Smooth muscle cell (in vitro differentiated cells): ENCODE measurements around the gene AACS. TPM values are rescaled to one million over a fixed set of nuclear protein-coding genes. Genes with fewer than 3 reads are reported as not detected.

ENCODE experiments used
- DNase-seq: peaks from one replicate; lab custom pipeline; 2025; ENCODE audit not compliant: unreplicated experiment; lab: John Stamatoyannopoulos, UW
- H2AFZ ChIP-seq: fragments of 200-600 bp; sonication (generic); 2 replicates; pipeline ENCODE4 v1.6.0; 2016; ENCODE audit warnings: antibody characterized with exemption, low read depth, mild to moderate bottlenecking
- H3F3A ChIP-seq: fragments of 200-600 bp; sonication (generic); 2 replicates; pipeline ENCODE4 v1.6.0; 2017; ENCODE audit warnings: antibody characterized with exemption, low read depth
- H3K27ac ChIP-seq: fragments of 200-600 bp; sonication (generic); 2 replicates; pipeline ENCODE4 v1.5.1; 2016; ENCODE audit warnings: low read depth, mild to moderate bottlenecking
- H3K27me3 ChIP-seq: fragments of 200-600 bp; sonication (generic); 2 replicates; pipeline ENCODE4 v1.6.1; 2016; ENCODE audit warnings: low read depth, mild to moderate bottlenecking
- H3K36me3 ChIP-seq: fragments of 200-600 bp; sonication (generic); 2 replicates; pipeline ENCODE4 v1.5.1; 2016; ENCODE audit warnings: low read depth
- H3K4me1 ChIP-seq: fragments of 200-600 bp; sonication (generic); 2 replicates; pipeline ENCODE4 v1.5.1; 2016; ENCODE audit warnings: low read depth
- H3K4me2 ChIP-seq: fragments of 200-600 bp; sonication (generic); 2 replicates; pipeline ENCODE4 v1.6.0; 2016; ENCODE audit warnings: mild to moderate bottlenecking
- H3K4me3 ChIP-seq: fragments of 200-600 bp; sonication (generic); 2 replicates; pipeline ENCODE4 v1.5.1; 2016; ENCODE audit warnings: mild to moderate bottlenecking
- H3K79me2 ChIP-seq: fragments of 200-600 bp; sonication (generic); 2 replicates; pipeline ENCODE4 v1.6.0; 2016; ENCODE audit warnings: low read depth, mild to moderate bottlenecking
- H3K9ac ChIP-seq: fragments of 200-600 bp; sonication (generic); 2 replicates; pipeline ENCODE4 v1.6.0; 2016; ENCODE audit warnings: low read depth
- H3K9me3 ChIP-seq: fragments of 200-600 bp; sonication (generic); replicated peaks from 2 replicates; pipeline ENCODE4 v1.5.1; 2016; ENCODE audit warnings: low read depth
- H4K20me1 ChIP-seq: fragments of 200-600 bp; sonication (generic); 2 replicates; pipeline ENCODE4 v1.6.0; 2016; ENCODE audit warnings: low read depth
- CTCF ChIP-seq: fragments of 200-600 bp; sonication (generic); IDR thresholded peaks from 2 replicates; pipeline ENCODE4 v1.5.1; 2017; ENCODE audit warnings: borderline replicate concordance, mild to moderate bottlenecking, antibody characterized with exemption; ENCODE audit not compliant: insufficient read depth, poor library complexity, severe bottlenecking
- WGBS: methylation state at CpG from one replicate; pipeline ENCODE4 v1.1.7; 2016; ENCODE audit warnings: low lambda C conversion rate; 5-methylcytosine and 5-hydroxymethylcytosine counted together
- polyA plus RNA-seq: library from polyadenylated mRNA; unstranded; fragments of >200 nt; fragmentation: Nextera tagmentation; extraction: Ambion mirVana; gene quantifications from 2 replicates; pipeline ENCODE4 v1.2.1, GENCODE V29; 2016
- total RNA-seq: library from RNA; depleted of rRNA; stranded (reverse); fragments of >200 nt; gene quantifications from 2 replicates; pipeline ENCODE4 v1.2.3, GENCODE V29; 2014

The AACS gene
- total and polyA plus RNA-seq, 2 experiments from 2014 or later, result 8.0 to 15.6 TPM

GRCh38 chr12:125068391-125068790 lies 3.2 kb downstream of the AACS start:
- Histone ChIP-seq H4K20me1 (peaks cover 54% of the 10 kb centered on the region), H3K4me2 (no peak overlapping the region), H3F3A (no peaks in the 10 kb centered on the region), H3K27me3 (peaks cover 4% of the 10 kb centered on the region), H3K36me3 (no peaks in the 10 kb centered on the region), H3K79me2 (peaks cover 8% of the 10 kb centered on the region), H3K9ac (no peak overlapping the region), H2AFZ (no peak overlapping the region), H3K4me1 (no peaks in the 10 kb centered on the region), H3K27ac (no peak overlapping the region), H3K4me3 (no peak overlapping the region), H3K9me3 (no peaks in the 10 kb centered on the region)
- 91% methylated on average over 6 of the region's 6 CpGs for WGBS
- no peak for DNase-seq
- no peak for TF ChIP-seq CTCF

GRCh38 chr12:125069616-125070015 lies 4.4 kb downstream of the AACS start:
- H3K4me3 ChIP-seq, result no peak overlapping the region
- H3K36me3 ChIP-seq, result no peaks in the 10 kb centered on the region
- no peak for TF ChIP-seq CTCF
- H3F3A ChIP-seq, result no peaks in the 10 kb centered on the region
- DNase-seq, result no peak
- no peak overlapping the region for H2AFZ ChIP-seq
- no peaks in the 10 kb centered on the region for H3K4me1 ChIP-seq
- H3K79me2 ChIP-seq, result peaks cover 13% of the 10 kb centered on the region
- no peaks in the 10 kb centered on the region for H3K9me3 ChIP-seq
- H3K27me3 ChIP-seq, result no peaks in the 10 kb centered on the region
- peaks cover 62% of the 10 kb centered on the region for H4K20me1 ChIP-seq
- H3K4me2 ChIP-seq, result no peak overlapping the region
- H3K27ac ChIP-seq, result no peak overlapping the region
- no peak overlapping the region for H3K9ac ChIP-seq
- WGBS, result 91% methylated on average over 8 of the region's 8 CpGs

GRCh38 chr12:125070112-125070511 lies 4.9 kb downstream of the AACS start:
- H4K20me1 ChIP-seq, result peaks cover 62% of the 10 kb centered on the region
- TF ChIP-seq CTCF, result no peak
- no peaks in the 10 kb centered on the region for H3K9me3 ChIP-seq
- no peaks in the 10 kb centered on the region for H3K36me3 ChIP-seq
- H3K9ac ChIP-seq, result no peak overlapping the region
- H3K4me2 ChIP-seq, result no peak overlapping the region
- H3K27ac ChIP-seq, result no peak overlapping the region
- H3F3A ChIP-seq, result no peaks in the 10 kb centered on the region
- 89% methylated on average over 6 of the region's 6 CpGs for WGBS
- no peaks in the 10 kb centered on the region for H3K27me3 ChIP-seq
- DNase-seq, result no peak
- no peak overlapping the region for H2AFZ ChIP-seq
- H3K4me1 ChIP-seq, result no peaks in the 10 kb centered on the region
- no peak overlapping the region for H3K4me3 ChIP-seq
- peaks cover 13% of the 10 kb centered on the region for H3K79me2 ChIP-seq

- no peak for DNase-seq
- H3K9ac ChIP-seq, result no peak overlapping the region
- H3K4me2 ChIP-seq, result no peak overlapping the region
- H3F3A ChIP-seq, result no peaks in the 10 kb centered on the region
- peaks cover 12% of the 10 kb centered on the region for H3K79me2 ChIP-seq
- peaks cover 62% of the 10 kb centered on the region for H4K20me1 ChIP-seq
- TF ChIP-seq CTCF, result no peak
- no peaks in the 10 kb centered on the region for H3K36me3 ChIP-seq
- no peaks in the 10 kb centered on the region for H3K27me3 ChIP-seq
- no peak overlapping the region for H2AFZ ChIP-seq
- H3K9me3 ChIP-seq, result no peaks in the 10 kb centered on the region
- WGBS, result 96% methylated on average over 11 of the region's 11 CpGs
- no peak overlapping the region for H3K4me3 ChIP-seq
- no peaks in the 10 kb centered on the region for H3K4me1 ChIP-seq
- H3K27ac ChIP-seq, result no peak overlapping the region
Measured at GRCh38 chr12:125070661-125071390, 5.6 kb downstream of the AACS start.
